ENCODE measurements around the gene SPSB4.

Gene SPSB4

DNA sequence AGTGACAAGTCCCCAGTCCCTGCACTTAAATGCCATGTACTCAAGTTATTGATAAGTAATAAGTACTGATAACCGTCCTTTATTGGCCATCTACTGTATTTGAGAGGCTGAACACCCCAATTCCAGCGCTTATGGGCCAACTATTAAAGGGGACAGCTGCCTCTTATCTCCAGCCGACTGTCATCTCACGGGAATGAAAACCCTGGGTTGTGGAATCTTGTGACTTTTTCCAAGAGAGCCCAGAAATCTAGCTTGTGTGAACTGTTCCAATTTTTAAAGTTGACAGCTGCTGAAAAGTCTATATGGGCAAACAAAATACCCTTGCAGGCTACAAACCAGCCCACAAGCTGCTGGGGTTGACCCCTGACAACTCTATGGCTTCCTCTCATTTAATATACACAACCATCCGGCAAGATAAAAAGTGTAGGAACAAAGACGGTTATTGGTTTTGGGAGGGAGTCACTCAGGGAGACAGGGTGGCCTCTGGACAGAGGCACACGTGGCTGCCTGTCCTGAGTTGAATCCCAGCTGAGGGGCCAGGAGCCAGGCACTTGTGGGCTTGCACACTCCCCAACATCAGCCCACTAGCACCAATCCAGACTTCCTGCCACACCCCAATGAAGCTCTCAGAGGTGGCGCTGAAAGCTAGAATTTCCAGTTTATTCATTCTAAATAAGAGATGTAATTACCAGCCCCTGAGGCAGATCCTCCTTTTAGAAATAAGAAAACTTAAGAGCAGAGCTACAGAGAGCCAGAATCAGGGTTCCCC lies 16.2 kb downstream of the SPSB4 start:
- no peak overlapping the region for H2AK5ac ChIP-seq (ENCODE audit: low read depth, low read length)
- no peak overlapping the region for H2BK12ac ChIP-seq (ENCODE audit: low read length)
- no peak overlapping the region for H2BK5ac ChIP-seq (ENCODE audit: low read length)
- no peak overlapping the region for H3K14ac ChIP-seq (ENCODE audit: low read length)
- DNase-seq (ENCODE audit: low spot score), result no peak
- no peak overlapping the region for H3K9ac ChIP-seq (ENCODE audit: low read depth, low read length, poor library complexity)
- H3K4me2 ChIP-seq (ENCODE audit: insufficient read depth, low read length, poor library complexity, severe bottlenecking), result no peak overlapping the region
- H4K91ac ChIP-seq (ENCODE audit: low read depth, low read length, poor library complexity), result no peak overlapping the region
- H3K4me3 ChIP-seq (ENCODE audit: low read length in 2 of 2), result no peak overlapping the region
- H3K4ac ChIP-seq (ENCODE audit: low read length), result no peak overlapping the region
- H2AFZ ChIP-seq (ENCODE audit: low read length), result no peak overlapping the region
- no peak overlapping the region for H3K23ac ChIP-seq (ENCODE audit: low read depth, low read length, poor library complexity)
- no peak overlapping the region for H2BK15ac ChIP-seq (ENCODE audit: low read length)
- H3K27ac ChIP-seq (replicated peaks; ENCODE audit: low read length), result no peak overlapping the region
- no peak overlapping the region for H4K8ac ChIP-seq (ENCODE audit: low read depth, low read length)
- H2BK120ac ChIP-seq (ENCODE audit: low read depth, low read length), result no peak overlapping the region
- H3K18ac ChIP-seq (ENCODE audit: low read length), result no peak overlapping the region
- H3K79me1 ChIP-seq (ENCODE audit: low read depth, low read length), result no peaks in the 10 kb centered on the region
- peaks cover 0 to 5% of the 10 kb centered on the region in 2 donors for H3K9me3 ChIP-seq (replicated peaks in 1 of 2; ENCODE audit: control insufficient read depth in 2 of 2, insufficient read depth in 1 of 2, low read depth in 1 of 2, low read length in 2 of 2)
- no CpG with 5 or more reads among the region's 8 CpGs for WGBS, 2 donors (ENCODE audit: extremely low coverage in 2 of 2, insufficient read length in 2 of 2, insufficient replicate concordance in 1 of 2)
- H3K27me3 ChIP-seq (ENCODE audit: control insufficient read depth in 3 of 3, insufficient read depth in 3 of 3, low read depth in 1 of 3, low read length in 3 of 3), result no peaks in the 10 kb centered on the region
- peaks cover 3 to 97% of the 10 kb centered on the region in 2 donors for H3K36me3 ChIP-seq (replicated peaks in 1 of 2; ENCODE audit: control insufficient read depth in 2 of 2, insufficient read depth in 2 of 2, low read length in 2 of 2)
- peaks cover 14 to 36% of the 10 kb centered on the region in 2 donors for H3K4me1 ChIP-seq (ENCODE audit: control insufficient read depth in 2 of 2, insufficient read depth in 1 of 2, low read depth in 1 of 2, low read length in 2 of 2)

DNA sequence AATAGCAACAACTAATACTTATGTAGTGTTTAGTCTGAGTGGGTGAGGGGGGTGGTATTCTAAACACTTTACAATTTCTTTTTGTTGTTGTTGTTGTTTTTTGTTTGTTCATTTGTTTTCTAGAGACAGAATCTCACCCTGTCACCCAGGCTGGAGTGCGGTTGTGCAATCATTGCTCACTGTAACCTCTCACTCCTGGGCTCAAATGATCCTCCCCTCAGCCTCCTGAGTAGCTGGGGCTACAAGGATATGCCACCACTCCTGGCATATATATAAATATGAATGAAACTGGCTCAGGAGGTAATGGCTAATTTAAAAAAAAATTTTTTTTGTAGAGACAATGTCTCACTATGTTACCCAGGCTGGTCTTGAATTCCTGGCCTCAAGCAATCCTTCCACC lies 19.1 kb downstream of the SPSB4 start:
- Histone ChIP-seq H2BK5ac (ENCODE audit: low read length) (no peak overlapping the region), H3K23ac (ENCODE audit: low read depth, low read length, poor library complexity) (no peak overlapping the region), H4K91ac (ENCODE audit: low read depth, low read length, poor library complexity) (no peak overlapping the region), H3K79me1 (ENCODE audit: low read depth, low read length) (no peaks in the 10 kb centered on the region), H2AFZ (ENCODE audit: low read length) (no peak overlapping the region), H3K27me3 (ENCODE audit: control insufficient read depth in 3 of 3, insufficient read depth in 3 of 3, low read depth in 1 of 3, low read length in 3 of 3) (no peaks in the 10 kb centered on the region), H3K27ac (replicated peaks; ENCODE audit: low read length) (no peak overlapping the region), H2BK120ac (ENCODE audit: low read depth, low read length) (no peak overlapping the region), H3K4ac (ENCODE audit: low read length) (no peak overlapping the region), H3K14ac (ENCODE audit: low read length) (no peak overlapping the region), H3K4me1 (ENCODE audit: control insufficient read depth in 2 of 2, insufficient read depth in 1 of 2, low read depth in 1 of 2, low read length in 2 of 2) (peaks cover 30 to 55% of the 10 kb centered on the region in 2 donors), H3K9ac (ENCODE audit: low read depth, low read length, poor library complexity) (no peak overlapping the region), H3K4me2 (ENCODE audit: insufficient read depth, low read length, poor library complexity, severe bottlenecking) (no peak overlapping the region), H4K8ac (ENCODE audit: low read depth, low read length) (no peak overlapping the region), H3K18ac (ENCODE audit: low read length) (no peak overlapping the region), H2BK15ac (ENCODE audit: low read length) (no peak overlapping the region), H2BK12ac (ENCODE audit: low read length) (no peak overlapping the region), H3K36me3 (replicated peaks in 1 of 2; ENCODE audit: control insufficient read depth in 2 of 2, insufficient read depth in 2 of 2, low read length in 2 of 2) (peaks cover 3 to 80% of the 10 kb centered on the region in 2 donors), H3K4me3 (ENCODE audit: low read length in 2 of 2) (no peak overlapping the region), H2AK5ac (ENCODE audit: low read depth, low read length) (no peak overlapping the region), H3K9me3 (replicated peaks in 1 of 2; ENCODE audit: control insufficient read depth in 2 of 2, insufficient read depth in 1 of 2, low read depth in 1 of 2, low read length in 2 of 2) (peaks cover 0 to 5% of the 10 kb centered on the region in 2 donors)
- DNase-seq (ENCODE audit: low spot score), result no peak
- no CpG with 5 or more reads among the region's 1 CpG for WGBS, 2 donors (ENCODE audit: extremely low coverage in 2 of 2, insufficient read length in 2 of 2, insufficient replicate concordance in 1 of 2)

DNA sequence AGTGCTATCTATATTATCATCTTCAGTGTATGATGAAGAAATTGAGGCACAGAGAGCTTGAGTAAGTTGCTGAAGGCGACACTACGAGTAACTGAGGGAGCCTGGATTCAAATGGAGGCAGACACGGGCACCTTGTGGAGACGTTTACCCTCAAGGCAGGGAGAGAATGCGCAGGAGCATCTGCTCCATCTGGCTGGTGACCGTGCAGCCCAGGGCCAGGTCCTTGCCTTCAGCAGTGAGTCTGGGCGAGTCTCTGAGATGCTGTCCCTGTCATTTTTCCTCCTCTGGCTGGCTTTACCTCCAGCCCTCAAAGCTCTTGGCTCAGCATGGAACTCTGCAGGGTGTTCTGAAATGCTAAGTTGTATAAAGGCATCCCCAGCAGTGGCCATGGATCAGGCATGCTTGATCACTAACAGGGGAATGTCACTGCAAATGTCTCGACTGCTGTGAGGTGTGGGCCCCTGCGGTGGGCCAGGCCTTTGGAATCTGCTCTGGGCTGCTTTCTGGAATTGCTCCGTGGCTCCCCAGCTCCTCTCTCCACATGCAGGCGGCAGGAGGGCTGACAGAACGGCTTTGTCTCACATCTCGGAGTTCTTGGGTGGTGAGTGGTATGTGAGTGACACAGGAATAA lies 19.7 kb downstream of the SPSB4 start:
- Histone ChIP-seq H2AFZ (ENCODE audit: low read length) (no peak overlapping the region), H3K14ac (ENCODE audit: low read length) (no peak overlapping the region), H2BK12ac (ENCODE audit: low read length) (no peak overlapping the region), H3K18ac (ENCODE audit: low read length) (peak overlapping the region; percentile 4), H3K4me3 (ENCODE audit: low read length in 2 of 2) (no peak overlapping the region), H3K23ac (ENCODE audit: low read depth, low read length, poor library complexity) (no peak overlapping the region), H3K79me1 (ENCODE audit: low read depth, low read length) (no peaks in the 10 kb centered on the region), H2BK5ac (ENCODE audit: low read length) (no peak overlapping the region), H2AK5ac (ENCODE audit: low read depth, low read length) (no peak overlapping the region), H3K4me2 (ENCODE audit: insufficient read depth, low read length, poor library complexity, severe bottlenecking) (no peak overlapping the region), H3K36me3 (replicated peaks in 1 of 2; ENCODE audit: control insufficient read depth in 2 of 2, insufficient read depth in 2 of 2, low read length in 2 of 2) (peaks cover 3 to 79% of the 10 kb centered on the region in 2 donors), H3K4ac (ENCODE audit: low read length) (no peak overlapping the region), H3K27me3 (ENCODE audit: control insufficient read depth in 3 of 3, insufficient read depth in 3 of 3, low read depth in 1 of 3, low read length in 3 of 3) (no peaks in the 10 kb centered on the region), H4K91ac (ENCODE audit: low read depth, low read length, poor library complexity) (no peak overlapping the region), H4K8ac (ENCODE audit: low read depth, low read length) (no peak overlapping the region), H3K9me3 (replicated peaks in 1 of 2; ENCODE audit: control insufficient read depth in 2 of 2, insufficient read depth in 1 of 2, low read depth in 1 of 2, low read length in 2 of 2) (peaks cover 0 to 5% of the 10 kb centered on the region in 2 donors), H2BK15ac (ENCODE audit: low read length) (peak overlapping the region; percentile 63), H2BK120ac (ENCODE audit: low read depth, low read length) (no peak overlapping the region), H3K27ac (replicated peaks; ENCODE audit: low read length) (peak overlapping the region; percentile 1), H3K9ac (ENCODE audit: low read depth, low read length, poor library complexity) (no peak overlapping the region), H3K4me1 (ENCODE audit: control insufficient read depth in 2 of 2, insufficient read depth in 1 of 2, low read depth in 1 of 2, low read length in 2 of 2) (peaks cover 33 to 61% of the 10 kb centered on the region in 2 donors)
- no peak for DNase-seq (ENCODE audit: low spot score)
- no CpG with 5 or more reads among the region's 13 CpGs for WGBS, 2 donors (ENCODE audit: extremely low coverage in 2 of 2, insufficient read length in 2 of 2, insufficient replicate concordance in 1 of 2)

DNA sequence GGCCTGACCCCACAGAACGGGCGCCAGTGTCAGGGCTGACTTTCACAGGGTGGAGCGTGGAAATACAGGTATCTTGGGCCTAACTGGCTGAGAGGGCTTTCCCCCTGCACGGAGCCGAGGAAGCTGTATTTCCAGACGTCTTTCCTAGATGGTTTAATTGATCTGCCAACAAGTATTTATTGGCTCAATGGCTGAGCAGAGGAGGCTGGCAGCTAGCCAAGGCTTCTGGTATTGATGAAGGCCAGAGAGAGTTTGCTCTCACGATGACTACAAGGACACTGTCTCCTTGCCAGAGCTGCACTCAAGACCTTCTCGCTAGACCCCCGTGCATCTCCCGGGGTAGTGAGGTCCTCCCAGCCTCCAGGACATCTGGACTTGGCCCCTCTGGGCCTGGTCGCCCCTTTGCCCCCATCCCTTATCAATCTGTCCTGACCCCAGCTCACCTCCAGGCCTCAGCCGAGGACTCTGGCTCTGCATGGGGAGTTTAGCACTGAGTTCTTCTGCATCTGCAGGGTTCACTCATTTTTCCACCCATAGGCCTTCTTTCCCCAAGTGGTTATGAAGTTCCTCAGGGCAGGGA lies 20.6 kb downstream of the SPSB4 start:
- Histone ChIP-seq H3K9me3 (replicated peaks in 1 of 2; ENCODE audit: control insufficient read depth in 2 of 2, insufficient read depth in 1 of 2, low read depth in 1 of 2, low read length in 2 of 2) (peaks cover 0 to 2% of the 10 kb centered on the region in 2 donors), H4K8ac (ENCODE audit: low read depth, low read length) (peak overlapping the region; percentile 33), H3K9ac (ENCODE audit: low read depth, low read length, poor library complexity) (no peak overlapping the region), H3K4me3 (ENCODE audit: low read length in 2 of 2) (no peak overlapping the region), H2AFZ (ENCODE audit: low read length) (no peak overlapping the region), H3K36me3 (replicated peaks in 1 of 2; ENCODE audit: control insufficient read depth in 2 of 2, insufficient read depth in 2 of 2, low read length in 2 of 2) (peaks cover 2 to 79% of the 10 kb centered on the region in 2 donors), H2AK5ac (ENCODE audit: low read depth, low read length) (no peak overlapping the region), H3K23ac (ENCODE audit: low read depth, low read length, poor library complexity) (no peak overlapping the region), H4K91ac (ENCODE audit: low read depth, low read length, poor library complexity) (no peak overlapping the region), H3K4ac (ENCODE audit: low read length) (no peak overlapping the region), H3K18ac (ENCODE audit: low read length) (peak overlapping the region; percentile 68), H3K4me2 (ENCODE audit: insufficient read depth, low read length, poor library complexity, severe bottlenecking) (no peak overlapping the region), H2BK12ac (ENCODE audit: low read length) (no peak overlapping the region), H3K27ac (replicated peaks; ENCODE audit: low read length) (no peak overlapping the region), H3K79me1 (ENCODE audit: low read depth, low read length) (no peaks in the 10 kb centered on the region), H2BK15ac (ENCODE audit: low read length) (no peak overlapping the region), H3K4me1 (ENCODE audit: control insufficient read depth in 2 of 2, insufficient read depth in 1 of 2, low read depth in 1 of 2, low read length in 2 of 2) (peaks cover 41 to 70% of the 10 kb centered on the region in 2 donors), H2BK5ac (ENCODE audit: low read length) (no peak overlapping the region), H3K27me3 (ENCODE audit: control insufficient read depth in 3 of 3, insufficient read depth in 3 of 3, low read depth in 1 of 3, low read length in 3 of 3) (no peaks in the 10 kb centered on the region), H2BK120ac (ENCODE audit: low read depth, low read length) (no peak overlapping the region), H3K14ac (ENCODE audit: low read length) (no peak overlapping the region)
- DNase-seq (ENCODE audit: low spot score), result no peak
- WGBS, 2 donors (ENCODE audit: extremely low coverage in 2 of 2, insufficient read length in 2 of 2, insufficient replicate concordance in 1 of 2), result no CpG with 5 or more reads among the region's 12 CpGs

Data from neuronal stem cell (in vitro differentiated cells).